HEK293 (cell line): ENCODE data around the gene CTAG2.

Experiments
- CTCF ChIA-PET: fragments of 350-600 bp; formaldehyde crosslinking; extraction: SDS; loops from one replicate; lab custom pipeline; 2021; ENCODE audit warnings: antibody characterized with exemption; lab: Yijun Ruan, JAX
- POLR2A ChIA-PET: fragments of 300-600 bp; formaldehyde crosslinking; extraction: SDS; loops from one replicate; lab custom pipeline; 2020; ENCODE audit warnings: antibody characterized with exemption, inconsistent platforms; lab: Yijun Ruan, JAX
- H3K27ac ChIP-seq: fragments of 200-500 bp; sonication (Bioruptor generic); 2 replicates; pipeline ENCODE4 v1.5.1; 2014; ENCODE audit warnings: low read depth, low read length, control low read depth, inconsistent platforms; ENCODE audit errors: extremely low read depth
- H3K36me3 ChIP-seq, 2 experiments: fragments of 200-500 bp in 1 of 2; sonication (Bioruptor generic) in 1 of 2; 1 replicate in 1 of 2; 2 replicates in 1 of 2; pipeline ENCODE4 v1.5.1; 2014 to 2017; ENCODE audit warnings: inconsistent platforms in 2 of 2, low read length in 2 of 2; ENCODE audit not compliant: control insufficient read depth in 2 of 2, insufficient read depth in 1 of 2
- H3K4me1 ChIP-seq: fragments of 200-500 bp; sonication (Bioruptor generic); 2 replicates; pipeline ENCODE4 v1.5.1; 2014; ENCODE audit warnings: mild to moderate bottlenecking, low read length, inconsistent platforms; ENCODE audit not compliant: control insufficient read depth, insufficient read depth
- H3K4me3 ChIP-seq: 2 replicates; pipeline ENCODE4 v1.5.1; 2011; ENCODE audit warnings: low read depth, mild to moderate bottlenecking, control low read depth, low read length, moderate library complexity
- H3K9me3 ChIP-seq: fragments of 200-500 bp; sonication (Bioruptor generic); 2 replicates; pipeline ENCODE4 v1.5.1; 2014; ENCODE audit warnings: low read depth, low read length, inconsistent platforms; ENCODE audit not compliant: control insufficient read depth, insufficient read depth
- BCL11A ChIP-seq: fragments of 450-650 bp; formaldehyde crosslinking; IDR thresholded peaks from 2 replicates; pipeline ENCODE4 v1.5.1; 2016; ENCODE audit warnings: low read depth, missing biosample characterization, missing genetic modification characterization
- GLIS1 ChIP-seq: fragments of 450-650 bp; formaldehyde crosslinking; IDR thresholded peaks from 2 replicates; pipeline ENCODE4 v1.5.1; 2016; ENCODE audit warnings: missing biosample characterization, missing genetic modification characterization
- HOXC10 ChIP-seq: sonication (generic); formaldehyde crosslinking; IDR thresholded peaks from 2 replicates; pipeline ENCODE4 v1.8.1; 2023; ENCODE audit warnings: mild to moderate bottlenecking, missing genetic modification reagents
- HOXD13 ChIP-seq: sonication (generic); formaldehyde crosslinking; IDR thresholded peaks from 2 replicates; pipeline ENCODE4 v1.8.0; 2022; ENCODE audit warnings: missing genetic modification reagents, borderline replicate concordance
- MZF1 ChIP-seq: fragments of 450-650 bp; formaldehyde crosslinking; IDR thresholded peaks from 2 replicates; pipeline ENCODE4 v1.5.1; 2017; ENCODE audit warnings: missing biosample characterization, missing genetic modification characterization, borderline replicate concordance
- OSR2 ChIP-seq: fragments of 450-650 bp; formaldehyde crosslinking; IDR thresholded peaks from 2 replicates; pipeline ENCODE4 v1.5.1; 2016; ENCODE audit warnings: missing biosample characterization, missing genetic modification characterization
- ZBTB7A ChIP-seq: fragments of 450-650 bp; formaldehyde crosslinking; IDR thresholded peaks from 2 replicates; pipeline ENCODE4 v1.5.1; 2016; ENCODE audit warnings: low read depth, missing biosample characterization, missing genetic modification characterization
- ZNF112 ChIP-seq: fragments of 450-650 bp; formaldehyde crosslinking; IDR thresholded peaks from 2 replicates; pipeline ENCODE4 v1.5.0; 2017; ENCODE audit warnings: missing biosample characterization, missing genetic modification characterization
- ZNF140 ChIP-seq: fragments of 450-650 bp; formaldehyde crosslinking; IDR thresholded peaks from 2 replicates; pipeline ENCODE4 v1.5.1; 2016; ENCODE audit warnings: missing biosample characterization, missing genetic modification characterization
- ZNF157 ChIP-seq: fragments of 450-650 bp; formaldehyde crosslinking; IDR thresholded peaks from 2 replicates; pipeline ENCODE4 v1.5.1; 2016; ENCODE audit warnings: missing biosample characterization, missing genetic modification characterization
- ZNF175 ChIP-seq: fragments of 450-650 bp; formaldehyde crosslinking; IDR thresholded peaks from 2 replicates; pipeline ENCODE4 v1.5.1; 2016; ENCODE audit warnings: missing biosample characterization, missing genetic modification characterization
- ZNF19 ChIP-seq: fragments of 450-650 bp; formaldehyde crosslinking; IDR thresholded peaks from 2 replicates; pipeline ENCODE4; 2016; ENCODE audit warnings: missing biosample characterization, missing genetic modification characterization, low read depth
- ZNF214 ChIP-seq: fragments of 450-650 bp; formaldehyde crosslinking; IDR thresholded peaks from 2 replicates; pipeline ENCODE4 v1.5.1; 2017; ENCODE audit warnings: missing biosample characterization, mild to moderate bottlenecking, missing genetic modification characterization, borderline replicate concordance
- ZNF223 ChIP-seq: fragments of 450-650 bp; formaldehyde crosslinking; IDR thresholded peaks from 2 replicates; pipeline ENCODE4 v1.5.1; 2016; ENCODE audit warnings: missing biosample characterization, missing genetic modification characterization
- ZNF510 ChIP-seq: fragments of 450-650 bp; formaldehyde crosslinking; IDR thresholded peaks from 2 replicates; pipeline ENCODE4 v1.5.1; 2018; ENCODE audit warnings: mild to moderate bottlenecking, missing genetic modification characterization, missing biosample characterization; ENCODE audit not compliant: insufficient replicate concordance
- ZNF585B ChIP-seq: fragments of 450-650 bp; formaldehyde crosslinking; IDR thresholded peaks from 2 replicates; pipeline ENCODE4 v1.5.1; 2016; ENCODE audit warnings: missing biosample characterization, missing genetic modification characterization
- ZNF600 ChIP-seq: fragments of 450-650 bp; formaldehyde crosslinking; IDR thresholded peaks from 2 replicates; pipeline ENCODE4 v1.5.1; 2016; ENCODE audit warnings: missing biosample characterization, missing genetic modification characterization
- ZSCAN16 ChIP-seq: fragments of 450-650 bp; formaldehyde crosslinking; IDR thresholded peaks from 2 replicates; pipeline ENCODE4 v1.5.1; 2016; ENCODE audit warnings: missing biosample characterization, missing genetic modification characterization
- ZSCAN23 ChIP-seq: fragments of 450-650 bp; formaldehyde crosslinking; IDR thresholded peaks from 2 replicates; pipeline ENCODE4 v1.5.1; 2016; ENCODE audit warnings: missing biosample characterization, missing genetic modification characterization
- TF ChIP-seq, protein P1 (sequence below): fragments of 450-650 bp; formaldehyde crosslinking; IDR thresholded peaks from 2 replicates; pipeline ENCODE4 v1.5.1; 2017; ENCODE audit warnings: missing biosample characterization, missing genetic modification characterization
- TF ChIP-seq, protein P2 (sequence below): fragments of 450-650 bp; formaldehyde crosslinking; conservative IDR thresholded peaks from 2 replicates; pipeline ENCODE4 v1.5.1; 2016; ENCODE audit warnings: low read depth, missing biosample characterization, missing genetic modification characterization
- TF ChIP-seq, protein P3 (sequence below): fragments of 450-650 bp; formaldehyde crosslinking; IDR thresholded peaks from 2 replicates; pipeline ENCODE4 v1.5.1; 2016; ENCODE audit warnings: missing biosample characterization, missing genetic modification characterization
- TF ChIP-seq, protein P4 (sequence below): fragments of 450-650 bp; formaldehyde crosslinking; IDR thresholded peaks from 2 replicates; pipeline ENCODE4 v1.5.1; 2017; ENCODE audit warnings: missing biosample characterization, missing genetic modification characterization
- TF ChIP-seq, protein P5 (sequence below): fragments of 450-650 bp; formaldehyde crosslinking; IDR thresholded peaks from 2 replicates; pipeline ENCODE4 v1.5.1; 2017; ENCODE audit warnings: missing biosample characterization, missing genetic modification characterization

Gene CTAG2

DNA sequence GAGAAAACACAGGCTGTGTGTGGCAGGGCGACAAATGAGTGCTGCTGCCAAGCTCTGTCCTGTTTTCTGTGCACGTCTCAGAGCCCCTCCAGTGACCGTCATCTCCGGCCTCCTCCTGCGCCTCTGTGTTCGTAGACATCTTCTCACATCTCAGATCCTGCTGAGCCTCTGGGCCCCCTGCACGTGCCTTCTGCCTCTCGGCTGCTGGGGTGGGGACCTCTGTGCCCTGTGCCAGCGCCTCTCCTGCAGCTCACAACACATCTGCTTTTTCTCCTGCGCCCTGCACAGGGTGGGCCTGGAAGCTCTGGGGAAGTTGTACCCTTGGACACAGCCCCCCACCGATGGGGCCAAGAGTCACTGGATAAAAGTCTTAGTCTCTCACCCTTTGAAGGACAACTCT is 2.4 kb upstream of the CTAG2 start:
- CTCF ChIA-PET: no interaction called here
- POLR2A ChIA-PET: no interaction called here
- Histone ChIP-seq H3K4me1 (no peaks in the 10 kb centered on the region), H3K27ac (no peak overlapping the region), H3K36me3 (no peaks in the 10 kb centered on the region), H3K4me3 (no peak overlapping the region), H3K9me3 (no peaks in the 10 kb centered on the region)
- TF ChIP-seq ZNF19 (tag by site-specific recombination) (no peak), HOXC10 (CRISPR knock-in tag) (no peak), GLIS1 (tag by site-specific recombination) (no peak), ZSCAN16 (tag by site-specific recombination) (no peak), ZBTB7A (tag by site-specific recombination) (no peak), HOXD13 (no peak), MZF1 (tag by site-specific recombination) (no peak), ZSCAN23 (no peak), ZNF175 (tag by site-specific recombination) (no peak), ZNF140 (tag by site-specific recombination) (no peak)
- TF ChIP-seq, protein P1, sequence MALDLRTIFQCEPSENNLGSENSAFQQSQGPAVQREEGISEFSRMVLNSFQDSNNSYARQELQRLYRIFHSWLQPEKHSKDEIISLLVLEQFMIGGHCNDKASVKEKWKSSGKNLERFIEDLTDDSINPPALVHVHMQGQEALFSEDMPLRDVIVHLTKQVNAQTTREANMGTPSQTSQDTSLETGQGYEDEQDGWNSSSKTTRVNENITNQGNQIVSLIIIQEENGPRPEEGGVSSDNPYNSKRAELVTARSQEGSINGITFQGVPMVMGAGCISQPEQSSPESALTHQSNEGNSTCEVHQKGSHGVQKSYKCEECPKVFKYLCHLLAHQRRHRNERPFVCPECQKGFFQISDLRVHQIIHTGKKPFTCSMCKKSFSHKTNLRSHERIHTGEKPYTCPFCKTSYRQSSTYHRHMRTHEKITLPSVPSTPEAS (tag by site-specific recombination): no peak
- TF ChIP-seq, protein P2, sequence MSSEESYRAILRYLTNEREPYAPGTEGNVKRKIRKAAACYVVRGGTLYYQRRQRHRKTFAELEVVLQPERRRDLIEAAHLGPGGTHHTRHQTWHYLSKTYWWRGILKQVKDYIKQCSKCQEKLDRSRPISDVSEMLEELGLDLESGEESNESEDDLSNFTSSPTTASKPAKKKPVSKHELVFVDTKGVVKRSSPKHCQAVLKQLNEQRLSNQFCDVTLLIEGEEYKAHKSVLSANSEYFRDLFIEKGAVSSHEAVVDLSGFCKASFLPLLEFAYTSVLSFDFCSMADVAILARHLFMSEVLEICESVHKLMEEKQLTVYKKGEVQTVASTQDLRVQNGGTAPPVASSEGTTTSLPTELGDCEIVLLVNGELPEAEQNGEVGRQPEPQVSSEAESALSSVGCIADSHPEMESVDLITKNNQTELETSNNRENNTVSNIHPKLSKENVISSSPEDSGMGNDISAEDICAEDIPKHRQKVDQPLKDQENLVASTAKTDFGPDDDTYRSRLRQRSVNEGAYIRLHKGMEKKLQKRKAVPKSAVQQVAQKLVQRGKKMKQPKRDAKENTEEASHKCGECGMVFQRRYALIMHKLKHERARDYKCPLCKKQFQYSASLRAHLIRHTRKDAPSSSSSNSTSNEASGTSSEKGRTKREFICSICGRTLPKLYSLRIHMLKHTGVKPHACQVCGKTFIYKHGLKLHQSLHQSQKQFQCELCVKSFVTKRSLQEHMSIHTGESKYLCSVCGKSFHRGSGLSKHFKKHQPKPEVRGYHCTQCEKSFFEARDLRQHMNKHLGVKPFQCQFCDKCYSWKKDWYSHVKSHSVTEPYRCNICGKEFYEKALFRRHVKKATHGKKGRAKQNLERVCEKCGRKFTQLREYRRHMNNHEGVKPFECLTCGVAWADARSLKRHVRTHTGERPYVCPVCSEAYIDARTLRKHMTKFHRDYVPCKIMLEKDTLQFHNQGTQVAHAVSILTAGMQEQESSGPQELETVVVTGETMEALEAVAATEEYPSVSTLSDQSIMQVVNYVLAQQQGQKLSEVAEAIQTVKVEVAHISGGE (tag by site-specific recombination): no peak

DNA sequence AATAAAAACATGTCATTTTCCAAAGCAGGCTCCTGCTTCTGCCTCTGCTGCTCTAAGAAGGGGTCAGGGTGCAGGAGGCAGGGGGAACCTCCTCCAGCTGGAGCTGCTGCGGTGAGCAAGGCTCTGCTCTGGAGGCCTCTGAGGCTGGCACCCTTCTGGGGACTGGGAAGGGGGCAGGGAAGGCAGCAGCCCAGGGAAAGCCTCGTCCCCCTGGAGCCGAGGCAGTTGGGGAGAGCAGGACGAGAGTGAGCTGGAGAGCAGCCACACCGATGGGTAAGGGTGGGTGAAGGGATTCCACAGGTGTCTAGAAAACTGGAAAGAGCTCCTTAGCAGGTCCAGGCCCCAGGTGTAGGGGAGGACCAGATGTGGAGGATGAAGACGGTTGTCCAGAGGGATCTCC is 2.0 kb upstream of the CTAG2 start:
- H3K4me3 ChIP-seq: no peak overlapping the region
- no peak overlapping the region for H3K27ac ChIP-seq
- H3K36me3 ChIP-seq: no peaks in the 10 kb centered on the region
- no peaks in the 10 kb centered on the region for H3K4me1 ChIP-seq
- ChIA-PET POLR2A (no interaction called here), CTCF (no interaction called here)
- H3K9me3 ChIP-seq: no peaks in the 10 kb centered on the region
- TF ChIP-seq ZNF510 (tag by site-specific recombination): no peak
- no peak for TF ChIP-seq ZNF600 (tag by site-specific recombination)

DNA sequence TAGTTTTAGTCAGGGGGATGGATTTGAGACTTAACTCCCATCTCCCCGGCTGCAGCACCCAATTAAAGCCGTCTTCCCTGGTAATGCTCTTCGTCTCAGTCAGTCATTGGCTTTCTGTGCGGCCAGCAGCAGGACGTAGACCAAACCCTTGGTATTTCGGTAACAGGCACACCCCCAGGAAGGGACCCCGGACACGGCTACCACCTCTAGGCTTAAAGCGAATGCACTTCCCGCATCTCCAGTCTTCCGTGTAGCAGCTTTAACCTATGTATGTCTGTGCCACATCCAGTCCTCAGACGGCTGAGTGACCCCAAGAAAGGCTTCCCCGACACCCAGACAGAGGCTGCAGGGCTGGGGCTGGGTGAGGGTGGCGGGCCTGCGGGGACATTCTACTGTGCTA is 1.5 kb upstream of the CTAG2 start:
- no peaks in the 10 kb centered on the region for H3K4me1 ChIP-seq
- CTCF ChIA-PET: no interaction called here
- TF ChIP-seq BCL11A (tag by site-specific recombination): no peak
- TF ChIP-seq, protein P3, sequence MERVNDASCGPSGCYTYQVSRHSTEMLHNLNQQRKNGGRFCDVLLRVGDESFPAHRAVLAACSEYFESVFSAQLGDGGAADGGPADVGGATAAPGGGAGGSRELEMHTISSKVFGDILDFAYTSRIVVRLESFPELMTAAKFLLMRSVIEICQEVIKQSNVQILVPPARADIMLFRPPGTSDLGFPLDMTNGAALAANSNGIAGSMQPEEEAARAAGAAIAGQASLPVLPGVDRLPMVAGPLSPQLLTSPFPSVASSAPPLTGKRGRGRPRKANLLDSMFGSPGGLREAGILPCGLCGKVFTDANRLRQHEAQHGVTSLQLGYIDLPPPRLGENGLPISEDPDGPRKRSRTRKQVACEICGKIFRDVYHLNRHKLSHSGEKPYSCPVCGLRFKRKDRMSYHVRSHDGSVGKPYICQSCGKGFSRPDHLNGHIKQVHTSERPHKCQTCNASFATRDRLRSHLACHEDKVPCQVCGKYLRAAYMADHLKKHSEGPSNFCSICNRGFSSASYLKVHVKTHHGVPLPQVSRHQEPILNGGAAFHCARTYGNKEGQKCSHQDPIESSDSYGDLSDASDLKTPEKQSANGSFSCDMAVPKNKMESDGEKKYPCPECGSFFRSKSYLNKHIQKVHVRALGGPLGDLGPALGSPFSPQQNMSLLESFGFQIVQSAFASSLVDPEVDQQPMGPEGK: no peak
- no peak for TF ChIP-seq ZNF112 (tag by site-specific recombination)
- no peak for TF ChIP-seq ZNF223
- no peak for TF ChIP-seq ZSCAN16 (tag by site-specific recombination)
- TF ChIP-seq, protein P4, sequence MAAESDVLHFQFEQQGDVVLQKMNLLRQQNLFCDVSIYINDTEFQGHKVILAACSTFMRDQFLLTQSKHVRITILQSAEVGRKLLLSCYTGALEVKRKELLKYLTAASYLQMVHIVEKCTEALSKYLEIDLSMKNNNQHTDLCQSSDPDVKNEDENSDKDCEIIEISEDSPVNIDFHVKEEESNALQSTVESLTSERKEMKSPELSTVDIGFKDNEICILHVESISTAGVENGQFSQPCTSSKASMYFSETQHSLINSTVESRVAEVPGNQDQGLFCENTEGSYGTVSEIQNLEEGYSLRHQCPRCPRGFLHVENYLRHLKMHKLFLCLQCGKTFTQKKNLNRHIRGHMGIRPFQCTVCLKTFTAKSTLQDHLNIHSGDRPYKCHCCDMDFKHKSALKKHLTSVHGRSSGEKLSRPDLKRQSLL (tag by site-specific recombination): no peak
- TF ChIP-seq OSR2 (tag by site-specific recombination): no peak
- TF ChIP-seq ZNF585B (tag by site-specific recombination): no peak
- TF ChIP-seq, protein P5, sequence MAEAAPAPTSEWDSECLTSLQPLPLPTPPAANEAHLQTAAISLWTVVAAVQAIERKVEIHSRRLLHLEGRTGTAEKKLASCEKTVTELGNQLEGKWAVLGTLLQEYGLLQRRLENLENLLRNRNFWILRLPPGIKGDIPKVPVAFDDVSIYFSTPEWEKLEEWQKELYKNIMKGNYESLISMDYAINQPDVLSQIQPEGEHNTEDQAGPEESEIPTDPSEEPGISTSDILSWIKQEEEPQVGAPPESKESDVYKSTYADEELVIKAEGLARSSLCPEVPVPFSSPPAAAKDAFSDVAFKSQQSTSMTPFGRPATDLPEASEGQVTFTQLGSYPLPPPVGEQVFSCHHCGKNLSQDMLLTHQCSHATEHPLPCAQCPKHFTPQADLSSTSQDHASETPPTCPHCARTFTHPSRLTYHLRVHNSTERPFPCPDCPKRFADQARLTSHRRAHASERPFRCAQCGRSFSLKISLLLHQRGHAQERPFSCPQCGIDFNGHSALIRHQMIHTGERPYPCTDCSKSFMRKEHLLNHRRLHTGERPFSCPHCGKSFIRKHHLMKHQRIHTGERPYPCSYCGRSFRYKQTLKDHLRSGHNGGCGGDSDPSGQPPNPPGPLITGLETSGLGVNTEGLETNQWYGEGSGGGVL (tag by site-specific recombination): no peak
- no peak for TF ChIP-seq ZNF214 (tag by site-specific recombination)
- no peak for TF ChIP-seq ZNF157

More for the DNA sequence above, 1.5 kb upstream of the CTAG2 start:
- no peak overlapping the region for H3K4me3 ChIP-seq
- no peaks in the 10 kb centered on the region for H3K36me3 ChIP-seq
- H3K9me3 ChIP-seq: no peaks in the 10 kb centered on the region
- no peak overlapping the region for H3K27ac ChIP-seq
- POLR2A ChIA-PET: no interaction called here
